ENCODE results near the gene ZRANB1.

DNA sequence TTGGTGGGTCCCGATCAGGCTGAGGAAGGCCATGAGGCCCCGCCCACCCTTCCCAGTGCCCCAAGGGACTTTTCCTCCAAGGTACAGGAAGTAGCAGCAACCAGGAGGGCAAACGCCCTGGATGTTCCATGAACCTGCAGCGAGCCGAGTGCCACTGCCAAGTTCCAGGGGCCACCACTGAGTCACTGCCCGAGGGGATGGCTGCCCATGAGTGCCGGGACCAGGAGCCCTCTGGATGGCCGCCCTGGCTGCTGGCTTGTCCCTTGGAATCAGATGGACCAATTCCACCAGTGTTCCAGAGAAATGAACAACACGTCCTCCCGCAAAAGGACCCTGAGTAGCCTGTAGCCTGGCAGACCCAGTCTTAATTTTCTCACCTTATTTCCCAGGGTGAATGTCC is 74.2 kb downstream of the ZRANB1 start:
- TF ChIP-seq POLR2A (IDR thresholded peaks at IDR 0.05): no peak
- TF ChIP-seq, protein P1, sequence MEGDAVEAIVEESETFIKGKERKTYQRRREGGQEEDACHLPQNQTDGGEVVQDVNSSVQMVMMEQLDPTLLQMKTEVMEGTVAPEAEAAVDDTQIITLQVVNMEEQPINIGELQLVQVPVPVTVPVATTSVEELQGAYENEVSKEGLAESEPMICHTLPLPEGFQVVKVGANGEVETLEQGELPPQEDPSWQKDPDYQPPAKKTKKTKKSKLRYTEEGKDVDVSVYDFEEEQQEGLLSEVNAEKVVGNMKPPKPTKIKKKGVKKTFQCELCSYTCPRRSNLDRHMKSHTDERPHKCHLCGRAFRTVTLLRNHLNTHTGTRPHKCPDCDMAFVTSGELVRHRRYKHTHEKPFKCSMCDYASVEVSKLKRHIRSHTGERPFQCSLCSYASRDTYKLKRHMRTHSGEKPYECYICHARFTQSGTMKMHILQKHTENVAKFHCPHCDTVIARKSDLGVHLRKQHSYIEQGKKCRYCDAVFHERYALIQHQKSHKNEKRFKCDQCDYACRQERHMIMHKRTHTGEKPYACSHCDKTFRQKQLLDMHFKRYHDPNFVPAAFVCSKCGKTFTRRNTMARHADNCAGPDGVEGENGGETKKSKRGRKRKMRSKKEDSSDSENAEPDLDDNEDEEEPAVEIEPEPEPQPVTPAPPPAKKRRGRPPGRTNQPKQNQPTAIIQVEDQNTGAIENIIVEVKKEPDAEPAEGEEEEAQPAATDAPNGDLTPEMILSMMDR (IDR thresholded peaks at IDR 0.05): no peak
